Measurements from ENCODE around the gene ENDOU. TPM values are rescaled to one million over a fixed set of nuclear protein-coding genes. Genes with fewer than 3 reads are reported as not detected.

Gene ENDOU
- total RNA-seq, 1 experiment from 2014 or later = not detected

DNA sequence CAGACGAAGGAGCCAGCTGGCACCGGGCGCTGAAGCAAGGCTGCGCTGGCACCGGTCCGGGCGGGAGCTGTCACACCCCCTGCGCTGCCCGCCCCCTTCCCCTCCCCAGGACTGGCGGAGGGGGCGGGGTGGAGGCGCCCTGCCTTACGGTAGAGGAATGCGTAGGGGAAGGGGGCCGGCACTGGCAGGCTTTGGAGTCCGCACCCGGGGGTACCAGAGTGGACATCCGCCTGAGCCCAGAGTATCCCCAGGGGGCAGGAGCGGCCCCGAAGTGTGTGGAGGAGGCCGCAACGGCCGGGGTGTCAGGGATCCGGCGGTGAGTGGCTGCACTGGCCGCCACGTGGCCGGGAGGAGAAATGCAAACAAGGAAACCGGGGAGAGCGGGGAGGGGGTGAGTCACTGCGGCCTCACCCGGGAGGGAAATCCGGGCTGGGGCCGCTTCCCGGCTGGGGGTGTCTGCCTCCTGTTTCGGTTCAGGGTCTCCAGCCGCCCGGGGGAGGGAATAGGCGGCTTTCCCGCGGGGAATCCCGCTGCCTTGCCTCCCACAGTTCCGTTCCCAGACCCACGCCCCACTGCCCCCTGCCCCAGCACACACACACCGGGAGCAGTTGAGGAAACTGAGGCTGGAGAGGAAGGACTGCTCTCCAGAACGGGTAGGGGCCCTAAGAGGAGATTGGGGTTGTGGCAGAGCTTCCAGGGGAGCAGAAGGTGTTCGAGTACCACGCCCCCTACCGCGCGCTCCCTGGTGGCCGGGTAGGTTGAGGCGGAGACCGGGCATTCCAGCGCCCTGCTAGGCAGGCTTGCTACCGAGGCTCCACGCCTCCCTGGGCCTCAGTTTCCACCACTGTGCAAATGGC, 33.8 kb upstream of the ENDOU start, which contains the start of gene RAPGEF3:
Gene RAPGEF3, minus strand, starts transcription at position 47 of the 857 bp plus-strand sequence. CDS start 324 bp downstream, outside the sequence.
- Histone ChIP-seq H2AFZ (ENCODE audit: low read depth, low read length, poor library complexity, severe bottlenecking) (peak within 1 kb of the TSS; percentile 97), H3K4me3 (replicated peaks in 1 of 2; ENCODE audit: low read depth in 1 of 2, low read length in 2 of 2) (peak within 1 kb of the TSS; percentile 65 to 73), H3K27ac (ENCODE audit: low read depth, low read length) (peak within 1 kb of the TSS; percentile 62), H4K20me1 (ENCODE audit: insufficient read depth) (no peaks in the 10 kb centered on the region), H3K9ac (ENCODE audit: low read length) (peak within 1 kb of the TSS; percentile 73), H3K4me1 (ENCODE audit: control insufficient read depth in 1 of 2, insufficient read depth in 2 of 2, low read length in 2 of 2) (peaks cover 26 to 36% of the 10 kb centered on the region in 2 experiments), H3K27me3 (ENCODE audit: insufficient read depth, low read length) (no peaks in the 10 kb centered on the region), H3K79me2 (ENCODE audit: insufficient read depth, low read length) (no peaks in the 10 kb centered on the region), H3K36me3 (ENCODE audit: control insufficient read depth in 1 of 2, insufficient read depth in 2 of 2, low read length in 2 of 2) (no peaks in the 10 kb centered on the region), H3K4me2 (ENCODE audit: low read length) (peak within 1 kb of the TSS; percentile 100), H3K9me2 (ENCODE audit: insufficient read depth) (no peaks in the 10 kb centered on the region), H3K9me3 (ENCODE audit: control insufficient read depth in 1 of 2, insufficient read depth in 1 of 2, low read depth in 1 of 2, low read length in 2 of 2) (no peaks in the 10 kb centered on the region)
- peak; percentile 89 for ATAC-seq
- RAD21 ChIA-PET (ENCODE audit: low non-redundant PET in 1 of 2, low total read pairs in 2 of 2, uncharacterized antibody in 2 of 2, unreplicated experiment in 2 of 2) = interaction anchor here in 1 of 2 experiments (1.5 kb wide), 1 partner anchor 16 kb away, joined by 3 read pairs; no protein-coding TSS in a partner anchor
- no TSS peak for BruUV-seq (replicated peaks)
- no peak for DNase-seq (ENCODE audit: low read depth, low spot score)
- TF ChIP-seq RAD21 (IDR thresholded peaks at IDR 0.05; ENCODE audit: low read depth) (no peak; the same call in 1 of the 2 replicates), POLR2AphosphoS5 (IDR thresholded peaks at IDR 0.05; ENCODE audit: low read depth, low read length) (0 out of 2 replicates have a peak, but pooled peaks have one; percentile 51), ZFX (IDR thresholded peaks at IDR 0.05) (0 out of 2 replicates have a peak, but pooled peaks have one; percentile 12)
- TF ChIP-seq, protein P1, sequence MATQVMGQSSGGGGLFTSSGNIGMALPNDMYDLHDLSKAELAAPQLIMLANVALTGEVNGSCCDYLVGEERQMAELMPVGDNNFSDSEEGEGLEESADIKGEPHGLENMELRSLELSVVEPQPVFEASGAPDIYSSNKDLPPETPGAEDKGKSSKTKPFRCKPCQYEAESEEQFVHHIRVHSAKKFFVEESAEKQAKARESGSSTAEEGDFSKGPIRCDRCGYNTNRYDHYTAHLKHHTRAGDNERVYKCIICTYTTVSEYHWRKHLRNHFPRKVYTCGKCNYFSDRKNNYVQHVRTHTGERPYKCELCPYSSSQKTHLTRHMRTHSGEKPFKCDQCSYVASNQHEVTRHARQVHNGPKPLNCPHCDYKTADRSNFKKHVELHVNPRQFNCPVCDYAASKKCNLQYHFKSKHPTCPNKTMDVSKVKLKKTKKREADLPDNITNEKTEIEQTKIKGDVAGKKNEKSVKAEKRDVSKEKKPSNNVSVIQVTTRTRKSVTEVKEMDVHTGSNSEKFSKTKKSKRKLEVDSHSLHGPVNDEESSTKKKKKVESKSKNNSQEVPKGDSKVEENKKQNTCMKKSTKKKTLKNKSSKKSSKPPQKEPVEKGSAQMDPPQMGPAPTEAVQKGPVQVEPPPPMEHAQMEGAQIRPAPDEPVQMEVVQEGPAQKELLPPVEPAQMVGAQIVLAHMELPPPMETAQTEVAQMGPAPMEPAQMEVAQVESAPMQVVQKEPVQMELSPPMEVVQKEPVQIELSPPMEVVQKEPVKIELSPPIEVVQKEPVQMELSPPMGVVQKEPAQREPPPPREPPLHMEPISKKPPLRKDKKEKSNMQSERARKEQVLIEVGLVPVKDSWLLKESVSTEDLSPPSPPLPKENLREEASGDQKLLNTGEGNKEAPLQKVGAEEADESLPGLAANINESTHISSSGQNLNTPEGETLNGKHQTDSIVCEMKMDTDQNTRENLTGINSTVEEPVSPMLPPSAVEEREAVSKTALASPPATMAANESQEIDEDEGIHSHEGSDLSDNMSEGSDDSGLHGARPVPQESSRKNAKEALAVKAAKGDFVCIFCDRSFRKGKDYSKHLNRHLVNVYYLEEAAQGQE (IDR thresholded peaks at IDR 0.05; ENCODE audit: low read depth) = no peak
- TF ChIP-seq, protein P2, sequence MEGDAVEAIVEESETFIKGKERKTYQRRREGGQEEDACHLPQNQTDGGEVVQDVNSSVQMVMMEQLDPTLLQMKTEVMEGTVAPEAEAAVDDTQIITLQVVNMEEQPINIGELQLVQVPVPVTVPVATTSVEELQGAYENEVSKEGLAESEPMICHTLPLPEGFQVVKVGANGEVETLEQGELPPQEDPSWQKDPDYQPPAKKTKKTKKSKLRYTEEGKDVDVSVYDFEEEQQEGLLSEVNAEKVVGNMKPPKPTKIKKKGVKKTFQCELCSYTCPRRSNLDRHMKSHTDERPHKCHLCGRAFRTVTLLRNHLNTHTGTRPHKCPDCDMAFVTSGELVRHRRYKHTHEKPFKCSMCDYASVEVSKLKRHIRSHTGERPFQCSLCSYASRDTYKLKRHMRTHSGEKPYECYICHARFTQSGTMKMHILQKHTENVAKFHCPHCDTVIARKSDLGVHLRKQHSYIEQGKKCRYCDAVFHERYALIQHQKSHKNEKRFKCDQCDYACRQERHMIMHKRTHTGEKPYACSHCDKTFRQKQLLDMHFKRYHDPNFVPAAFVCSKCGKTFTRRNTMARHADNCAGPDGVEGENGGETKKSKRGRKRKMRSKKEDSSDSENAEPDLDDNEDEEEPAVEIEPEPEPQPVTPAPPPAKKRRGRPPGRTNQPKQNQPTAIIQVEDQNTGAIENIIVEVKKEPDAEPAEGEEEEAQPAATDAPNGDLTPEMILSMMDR (IDR thresholded peaks at IDR 0.05 in 2 of 3, conservative IDR thresholded peaks at IDR 0.05 in 1 of 3; ENCODE audit: borderline replicate concordance in 1 of 3, insufficient read depth in 1 of 3, low read depth in 2 of 3, low read length in 2 of 3) = peak; percentile 59 to 79 (median 72)
- TF ChIP-seq, protein P3, sequence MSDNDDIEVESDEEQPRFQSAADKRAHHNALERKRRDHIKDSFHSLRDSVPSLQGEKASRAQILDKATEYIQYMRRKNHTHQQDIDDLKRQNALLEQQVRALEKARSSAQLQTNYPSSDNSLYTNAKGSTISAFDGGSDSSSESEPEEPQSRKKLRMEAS (IDR thresholded peaks at IDR 0.05) = peak; percentile 90
- intact Hi-C loops (cut with micrococcal nuclease) = no loop called here
- CTCF ChIA-PET = interaction anchor here (0.7 to 9.1 kb wide), 8 partner anchors 8 to 79 kb away, joined by 3 to 75 read pairs (median 6); partner anchors contain the start of gene SLC48A1
- POLR2A ChIA-PET = no interaction called here
